Measurements from ENCODE around the gene CYP2R1. TPM values are rescaled to one million over a fixed set of nuclear protein-coding genes. Genes with fewer than 3 reads are reported as not detected.

CYP2R1 gene
- total and polyA plus RNA-seq, 10 of the 15 experiments (the other 5 are each of a cell fraction or from before 2014, with no cell fraction given) = 0.52 to 10.3 (median 6.3) TPM

DNA sequence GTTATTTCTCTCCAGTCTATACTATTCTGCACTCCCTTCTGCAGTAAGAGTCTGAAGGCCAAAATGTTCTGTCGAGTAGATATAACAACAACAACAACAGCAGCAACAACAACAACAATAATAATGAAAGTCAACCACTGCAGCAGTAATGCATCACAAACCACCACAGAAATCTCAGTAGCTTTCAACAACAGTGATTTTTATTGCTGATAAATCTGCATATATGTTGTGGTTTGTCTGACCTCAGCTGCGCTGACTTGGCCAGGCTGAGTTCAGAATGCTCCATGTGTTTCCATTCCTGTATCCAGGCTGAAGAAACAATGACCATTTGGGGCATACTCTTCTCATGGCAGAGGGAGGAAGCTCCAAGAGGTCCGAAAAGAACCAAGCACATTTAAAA lies 32.3 kb upstream of the CYP2R1 start (continued):
- TF ChIP-seq, protein P1, sequence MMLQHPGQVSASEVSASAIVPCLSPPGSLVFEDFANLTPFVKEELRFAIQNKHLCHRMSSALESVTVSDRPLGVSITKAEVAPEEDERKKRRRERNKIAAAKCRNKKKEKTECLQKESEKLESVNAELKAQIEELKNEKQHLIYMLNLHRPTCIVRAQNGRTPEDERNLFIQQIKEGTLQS (IDR thresholded peaks at IDR 0.05; ENCODE audit: borderline replicate concordance, extremely low read depth, low read depth, low read length) = no peak
- TF ChIP-seq SREBF1 (IDR thresholded peaks at IDR 0.05; ENCODE audit: low read length) (no peak), JUND (IDR thresholded peaks at IDR 0.05; ENCODE audit: low read depth, low read length) (no peak)

DNA sequence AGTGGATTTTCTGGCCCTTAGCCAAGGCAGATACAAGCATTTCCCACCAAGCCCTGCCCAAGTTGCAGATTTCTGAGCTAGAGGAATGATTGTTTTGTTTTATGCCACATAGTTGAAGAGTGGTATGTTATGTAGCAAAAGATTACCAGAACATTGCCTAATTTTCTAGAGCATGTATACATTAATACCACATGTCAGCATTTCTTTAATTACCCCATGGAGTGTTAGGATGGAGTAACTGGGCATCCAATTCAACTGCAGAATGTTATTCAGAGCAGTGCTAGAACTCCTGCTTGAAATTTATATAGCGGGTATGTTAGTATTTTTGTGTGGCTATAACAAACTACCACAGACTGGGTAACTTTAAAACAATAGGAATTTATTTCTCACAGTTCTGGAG lies 24.4 kb upstream of the CYP2R1 start:
- in situ Hi-C loops (cut with MboI) (no loop called here), intact Hi-C loops (cut with micrococcal nuclease; ENCODE audit: unreplicated experiment) (no loop called here)
- DNase-seq (ENCODE audit: low read depth, low spot score) (no peak), ATAC-seq (no peak), FAIRE-seq (no peak)
- Histone ChIP-seq H4K20me1 (ENCODE audit: control insufficient read depth, insufficient read depth) (no peaks in the 10 kb centered on the region), H3K27ac (ENCODE audit: control insufficient read depth, insufficient read depth) (no peak overlapping the region), H3K4me3 (no peak overlapping the region), H3K9ac (ENCODE audit: control insufficient read depth, insufficient read depth, low read length) (no peak overlapping the region), H3K27me3 (replicated peaks in 1 of 2; ENCODE audit: control insufficient read depth in 2 of 2, insufficient read depth in 2 of 2, low read length in 1 of 2) (no peaks in the 10 kb centered on the region), H3K9me3 (replicated peaks; ENCODE audit: control insufficient read depth, insufficient read depth, low read length) (no peaks in the 10 kb centered on the region), H3K4me1 (ENCODE audit: control insufficient read depth, insufficient read depth, low read length) (no peaks in the 10 kb centered on the region), H3K36me3 (ENCODE audit: control insufficient read depth in 2 of 2, insufficient read depth in 2 of 2, low read length in 1 of 2) (no peaks in the 10 kb centered on the region), H3K79me2 (ENCODE audit: control insufficient read depth, insufficient read depth, low read length) (no peaks in the 10 kb centered on the region), H2AFZ (ENCODE audit: control insufficient read depth, low read depth, low read length) (no peak overlapping the region), H3K4me2 (ENCODE audit: control insufficient read depth, insufficient read depth) (no peak overlapping the region)
- ChIA-PET RAD21 (ENCODE audit: unreplicated experiment) (no interaction called here), CTCF (no interaction called here), POLR2A (no interaction called here), SMC1A (ENCODE audit: uncharacterized antibody, unreplicated experiment) (interaction anchor here (0.6 kb wide), 1 partner anchor 177 kb away, joined by 3 read pairs; no protein-coding TSS in a partner anchor)
- no TSS peak for BruUV-seq (replicated peaks)
- WGBS (ENCODE audit: insufficient coverage, insufficient replicate concordance, low lambda C conversion rate, missing lambda C conversion rate) = 42% methylated on average over 1 of the region's 1 CpG
- TF ChIP-seq NR2C2 (IDR thresholded peaks at IDR 0.05; ENCODE audit: borderline replicate concordance, control insufficient read depth, insufficient read length, low read depth) (no peak), ZNF622 (IDR thresholded peaks at IDR 0.05) (no peak), CHD1 (IDR thresholded peaks at IDR 0.05; ENCODE audit: low read depth, low read length) (no peak), IKZF2 (IDR thresholded peaks at IDR 0.05) (no peak), MEF2A (IDR thresholded peaks at IDR 0.05; ENCODE audit: insufficient read depth, low read depth, low read length) (no peak), POU2F2 (IDR thresholded peaks at IDR 0.05; ENCODE audit: borderline replicate concordance, low read depth, low read length) (no peak), PAX5 (IDR thresholded peaks at IDR 0.05; ENCODE audit: borderline replicate concordance, low read depth, low read length) (no peak), RELA (IDR thresholded peaks at IDR 0.05; ENCODE audit: borderline replicate concordance, partially characterized antibody) (no peak), CREM (IDR thresholded peaks at IDR 0.05; ENCODE audit: low read depth) (no peak), RAD21 (IDR thresholded peaks at IDR 0.05; ENCODE audit: insufficient read depth, low read depth, low read length) (no peak)
- TF ChIP-seq, protein P2, sequence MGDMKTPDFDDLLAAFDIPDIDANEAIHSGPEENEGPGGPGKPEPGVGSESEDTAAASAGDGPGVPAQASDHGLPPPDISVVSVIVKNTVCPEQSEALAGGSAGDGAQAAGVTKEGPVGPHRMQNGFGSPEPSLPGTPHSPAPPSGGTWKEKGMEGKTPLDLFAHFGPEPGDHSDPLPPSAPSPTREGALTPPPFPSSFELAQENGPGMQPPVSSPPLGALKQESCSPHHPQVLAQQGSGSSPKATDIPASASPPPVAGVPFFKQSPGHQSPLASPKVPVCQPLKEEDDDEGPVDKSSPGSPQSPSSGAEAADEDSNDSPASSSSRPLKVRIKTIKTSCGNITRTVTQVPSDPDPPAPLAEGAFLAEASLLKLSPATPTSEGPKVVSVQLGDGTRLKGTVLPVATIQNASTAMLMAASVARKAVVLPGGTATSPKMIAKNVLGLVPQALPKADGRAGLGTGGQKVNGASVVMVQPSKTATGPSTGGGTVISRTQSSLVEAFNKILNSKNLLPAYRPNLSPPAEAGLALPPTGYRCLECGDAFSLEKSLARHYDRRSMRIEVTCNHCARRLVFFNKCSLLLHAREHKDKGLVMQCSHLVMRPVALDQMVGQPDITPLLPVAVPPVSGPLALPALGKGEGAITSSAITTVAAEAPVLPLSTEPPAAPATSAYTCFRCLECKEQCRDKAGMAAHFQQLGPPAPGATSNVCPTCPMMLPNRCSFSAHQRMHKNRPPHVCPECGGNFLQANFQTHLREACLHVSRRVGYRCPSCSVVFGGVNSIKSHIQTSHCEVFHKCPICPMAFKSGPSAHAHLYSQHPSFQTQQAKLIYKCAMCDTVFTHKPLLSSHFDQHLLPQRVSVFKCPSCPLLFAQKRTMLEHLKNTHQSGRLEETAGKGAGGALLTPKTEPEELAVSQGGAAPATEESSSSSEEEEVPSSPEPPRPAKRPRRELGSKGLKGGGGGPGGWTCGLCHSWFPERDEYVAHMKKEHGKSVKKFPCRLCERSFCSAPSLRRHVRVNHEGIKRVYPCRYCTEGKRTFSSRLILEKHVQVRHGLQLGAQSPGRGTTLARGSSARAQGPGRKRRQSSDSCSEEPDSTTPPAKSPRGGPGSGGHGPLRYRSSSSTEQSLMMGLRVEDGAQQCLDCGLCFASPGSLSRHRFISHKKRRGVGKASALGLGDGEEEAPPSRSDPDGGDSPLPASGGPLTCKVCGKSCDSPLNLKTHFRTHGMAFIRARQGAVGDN (IDR thresholded peaks at IDR 0.05) = no peak
- TF ChIP-seq, protein P3, sequence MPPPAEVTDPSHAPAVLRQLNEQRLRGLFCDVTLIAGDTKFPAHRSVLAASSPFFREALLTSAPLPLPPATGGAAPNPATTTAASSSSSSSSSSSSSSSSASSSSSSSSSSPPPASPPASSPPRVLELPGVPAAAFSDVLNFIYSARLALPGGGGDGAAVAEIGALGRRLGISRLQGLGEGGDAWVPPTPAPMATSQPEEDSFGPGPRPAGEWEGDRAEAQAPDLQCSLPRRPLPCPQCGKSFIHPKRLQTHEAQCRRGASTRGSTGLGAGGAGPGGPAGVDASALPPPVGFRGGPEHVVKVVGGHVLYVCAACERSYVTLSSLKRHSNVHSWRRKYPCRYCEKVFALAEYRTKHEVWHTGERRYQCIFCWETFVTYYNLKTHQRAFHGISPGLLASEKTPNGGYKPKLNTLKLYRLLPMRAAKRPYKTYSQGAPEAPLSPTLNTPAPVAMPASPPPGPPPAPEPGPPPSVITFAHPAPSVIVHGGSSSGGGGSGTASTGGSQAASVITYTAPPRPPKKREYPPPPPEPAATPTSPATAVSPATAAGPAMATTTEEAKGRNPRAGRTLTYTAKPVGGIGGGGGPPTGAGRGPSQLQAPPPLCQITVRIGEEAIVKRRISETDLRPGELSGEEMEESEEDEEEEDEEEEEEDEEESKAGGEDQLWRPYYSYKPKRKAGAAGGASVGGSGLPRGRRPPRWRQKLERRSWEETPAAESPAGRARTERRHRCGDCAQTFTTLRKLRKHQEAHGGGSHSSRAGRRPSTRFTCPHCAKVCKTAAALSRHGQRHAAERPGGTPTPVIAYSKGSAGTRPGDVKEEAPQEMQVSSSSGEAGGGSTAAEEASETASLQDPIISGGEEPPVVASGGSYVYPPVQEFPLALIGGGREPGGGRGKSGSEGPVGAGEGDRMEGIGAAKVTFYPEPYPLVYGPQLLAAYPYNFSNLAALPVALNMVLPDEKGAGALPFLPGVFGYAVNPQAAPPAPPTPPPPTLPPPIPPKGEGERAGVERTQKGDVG (CRISPR knock-in tag; IDR thresholded peaks at IDR 0.05) = no peak
- TF ChIP-seq, protein P4, sequence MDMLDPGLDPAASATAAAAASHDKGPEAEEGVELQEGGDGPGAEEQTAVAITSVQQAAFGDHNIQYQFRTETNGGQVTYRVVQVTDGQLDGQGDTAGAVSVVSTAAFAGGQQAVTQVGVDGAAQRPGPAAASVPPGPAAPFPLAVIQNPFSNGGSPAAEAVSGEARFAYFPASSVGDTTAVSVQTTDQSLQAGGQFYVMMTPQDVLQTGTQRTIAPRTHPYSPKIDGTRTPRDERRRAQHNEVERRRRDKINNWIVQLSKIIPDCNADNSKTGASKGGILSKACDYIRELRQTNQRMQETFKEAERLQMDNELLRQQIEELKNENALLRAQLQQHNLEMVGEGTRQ (IDR thresholded peaks at IDR 0.05; ENCODE audit: borderline replicate concordance, low read depth, low read length) = no peak

Data from GM12878 (cell line).